CD14-positive monocyte (primary cell): ENCODE data around the gene SLC6A12. TPM values are rescaled to one million over a fixed set of nuclear protein-coding genes. Genes with fewer than 3 reads are reported as not detected.

Experiments used
- DNase-seq, 3 donors: peaks; one replicate each; pipeline ENCODE4 v3.0.0-alpha.2; 2011 to 2022
- H2AFZ ChIP-seq: 2 replicates; pipeline ENCODE4 v1.6.0; 2012; ENCODE audit warnings: mild to moderate bottlenecking, low read depth, low read length, inconsistent platforms; ENCODE audit not compliant: insufficient read depth, poor library complexity, severe bottlenecking
- H3K27ac ChIP-seq, 2 donors: 1 replicate in 1 of 2; 2 replicates in 1 of 2; pipeline ENCODE4 v1.5.1; 2012 to 2013; ENCODE audit warnings: low read length in 2 of 2, control low read depth in 1 of 2, inconsistent platforms in 1 of 2, low read depth in 1 of 2, mild to moderate bottlenecking in 1 of 2
- H3K27me3 ChIP-seq, 2 donors: one replicate each; pipeline versions ENCODE4 v1.6.0 to v1.6.1; 2011 to 2013; ENCODE audit warnings: low read length in 2 of 2; ENCODE audit not compliant: control insufficient read depth in 2 of 2, insufficient read depth in 2 of 2
- H3K36me3 ChIP-seq, 2 donors: replicated peaks in 1 of 2; 1 replicate in 1 of 2; 2 replicates in 1 of 2; pipeline versions ENCODE4 v1.5.1 to v1.6.1; 2012 to 2013; ENCODE audit warnings: low read length in 2 of 2, control low read depth in 1 of 2, inconsistent platforms in 1 of 2, mild to moderate bottlenecking in 1 of 2; ENCODE audit not compliant: insufficient read depth in 2 of 2, control insufficient read depth in 1 of 2
- H3K4me1 ChIP-seq, 2 donors: 1 replicate in 1 of 2; 2 replicates in 1 of 2; pipeline versions ENCODE4 v1.5.1 to v1.6.1; 2012 to 2013; ENCODE audit warnings: low read length in 2 of 2, control low read depth in 1 of 2, inconsistent platforms in 1 of 2, mild to moderate bottlenecking in 1 of 2, moderate library complexity in 1 of 2; ENCODE audit not compliant: insufficient read depth in 2 of 2, control insufficient read depth in 1 of 2
- H3K4me2 ChIP-seq: replicated peaks from 2 replicates; pipeline ENCODE3; 2012; ENCODE audit warnings: low read length, moderate library complexity, mild to moderate bottlenecking; ENCODE audit not compliant: poor library complexity, severe bottlenecking; ENCODE audit errors: extremely low read depth
- H3K4me3 ChIP-seq, 3 experiments: fragments of 200-600 bp in 1 of 3; sonication (generic) in 1 of 3; replicated peaks in 1 of 3; 1 replicate in 2 of 3; 2 replicates in 1 of 3; pipeline ENCODE4 v1.5.1; 2011 to 2013; ENCODE audit warnings: low read length in 3 of 3, mild to moderate bottlenecking in 3 of 3, control low read depth in 2 of 3, low read depth in 2 of 3, inconsistent platforms in 1 of 3, moderate library complexity in 1 of 3
- H3K79me2 ChIP-seq: 2 replicates; pipeline ENCODE4 v1.6.0; 2012; ENCODE audit warnings: mild to moderate bottlenecking, control low read depth, inconsistent platforms, low read length, moderate library complexity; ENCODE audit not compliant: insufficient read depth
- H3K9ac ChIP-seq: 2 replicates; pipeline ENCODE4 v1.6.0; 2017; ENCODE audit warnings: low read length, mild to moderate bottlenecking; ENCODE audit not compliant: insufficient read depth, poor library complexity, severe bottlenecking
- H3K9me3 ChIP-seq, 2 donors: replicated peaks in 1 of 2; 1 replicate in 1 of 2; 2 replicates in 1 of 2; pipeline versions ENCODE4 v1.5.1 to v1.6.1; 2012 to 2013; ENCODE audit warnings: low read length in 2 of 2, control low read depth in 1 of 2; ENCODE audit not compliant: control insufficient read depth in 1 of 2, insufficient read depth in 1 of 2
- H4K20me1 ChIP-seq: 2 replicates; pipeline ENCODE4 v1.6.0; 2012; ENCODE audit warnings: mild to moderate bottlenecking, low read length, control low read depth, moderate library complexity; ENCODE audit not compliant: insufficient read depth
- H3K27ac Mint-ChIP-seq, 7 donors: one replicate each; pipeline ENCODE4 v1.8.0; 2020; ENCODE audit warnings: mild to moderate bottlenecking in 7 of 7, mixed read lengths in 7 of 7, moderate library complexity in 6 of 7, inconsistent platforms in 2 of 7
- H3K27me3 Mint-ChIP-seq, 3 donors: one replicate each; pipeline ENCODE4 v1.8.0; 2021 to 2022; ENCODE audit warnings: low read depth in 3 of 3, mild to moderate bottlenecking in 3 of 3, mixed read lengths in 3 of 3, moderate library complexity in 3 of 3, inconsistent platforms in 1 of 3
- H3K36me3 Mint-ChIP-seq, 2 donors: one replicate each; pipeline ENCODE4 v1.8.0; 2020; ENCODE audit warnings: mixed read lengths in 2 of 2, inconsistent platforms in 1 of 2, mild to moderate bottlenecking in 1 of 2
- H3K4me1 Mint-ChIP-seq: one replicate; pipeline ENCODE4 v1.8.0; 2020; ENCODE audit warnings: mild to moderate bottlenecking, mixed read lengths
- H3K4me3 Mint-ChIP-seq, 2 donors: one replicate each; pipeline ENCODE4 v1.8.0; 2020; ENCODE audit warnings: mild to moderate bottlenecking in 2 of 2, mixed read lengths in 2 of 2, moderate library complexity in 1 of 2
- H3K9me3 Mint-ChIP-seq, 7 donors: one replicate each; pipeline ENCODE4 v1.8.0; 2020 to 2022; ENCODE audit warnings: mixed read lengths in 7 of 7, mild to moderate bottlenecking in 6 of 7, moderate library complexity in 6 of 7, inconsistent platforms in 2 of 7
- CTCF ChIP-seq: fragments of 200-600 bp; IDR thresholded peaks from one replicate; pipeline ENCODE4 v1.8.0; 2022; ENCODE audit warnings: antibody characterized with exemption, mild to moderate bottlenecking
- WGBS: methylation state at CpG from one replicate; pipeline ENCODE4 v1.1.5; 2013; ENCODE audit warnings: missing lambda C conversion rate; ENCODE audit not compliant: insufficient coverage; 5-methylcytosine and 5-hydroxymethylcytosine counted together
- intact Hi-C, 2 donors: fragments of 100-400 bp; cut with micrococcal nuclease; formaldehyde crosslinking; loops; one replicate each; pipeline versions ENCODE4 v1.15.0 to v1.15.1; 2023
- polyA plus RNA-seq, 3 donors: library from polyadenylated mRNA; depleted of rRNA in 1 of 3; unstranded in 2 of 3; stranded (reverse) in 1 of 3; fragments of 300-500 nt in 2 of 3; fragments of >200 nt in 1 of 3; fragmentation: Illumina TruSeq in 2 of 3; gene quantifications; 1 replicate in 2 of 3; 2 replicates in 1 of 3; pipeline ENCODE4 v1.2.3, GENCODE V29; 2012 to 2021

SLC6A12 gene
- polyA plus RNA-seq, 3 donors, result 5.7 to 8.3 (median 8.0) TPM

GRCh38 chr12:174596-174995, 39.4 kb downstream of the SLC6A12 start:
- no peak for TF ChIP-seq CTCF
- Mint-ChIP-seq H3K9me3 (no peaks in the 10 kb centered on the region), H3K4me3 (no peak overlapping the region), H3K27me3 (peaks cover 7 to 17% (median 10%) of the 10 kb centered on the region in 3 donors), H3K36me3 (no peaks in the 10 kb centered on the region), H3K27ac (no peak overlapping the region), H3K4me1 (peaks cover 27% of the 10 kb centered on the region)
- no peaks in the 10 kb centered on the region for H4K20me1 ChIP-seq
- no peak for DNase-seq
- no peak overlapping the region for H3K9ac ChIP-seq
- H3K27ac ChIP-seq, result no peak overlapping the region
- no peak overlapping the region for H2AFZ ChIP-seq
- no peak overlapping the region for H3K4me3 ChIP-seq
- 97% methylated on average over 15 of the region's 23 CpGs for WGBS
- no peaks in the 10 kb centered on the region for H3K36me3 ChIP-seq
- no peaks in the 10 kb centered on the region for H3K27me3 ChIP-seq
- H3K4me1 ChIP-seq, result peaks cover 23 to 32% of the 10 kb centered on the region in 2 donors
- no peaks in the 10 kb centered on the region for H3K9me3 ChIP-seq
- intact Hi-C loops, result no loop called here
- no peaks in the 10 kb centered on the region for H3K79me2 ChIP-seq
- H3K4me2 ChIP-seq, result no peak overlapping the region

- no peak overlapping the region for H3K27ac Mint-ChIP-seq
- H3K9ac ChIP-seq, result no peak overlapping the region
These were observed 39.8 kb downstream of the SLC6A12 start for GRCh38 chr12:174124-174523.

More at GRCh38 chr12:174124-174523, 39.8 kb downstream of the SLC6A12 start:
- Histone ChIP-seq H4K20me1 (no peaks in the 10 kb centered on the region), H3K4me1 (peaks cover 23 to 32% of the 10 kb centered on the region in 2 donors), H3K27ac (no peak overlapping the region), H3K4me2 (no peak overlapping the region), H3K9me3 (no peaks in the 10 kb centered on the region), H3K79me2 (no peaks in the 10 kb centered on the region), H3K4me3 (no peak overlapping the region), H3K36me3 (no peaks in the 10 kb centered on the region), H3K27me3 (no peaks in the 10 kb centered on the region), H2AFZ (no peak overlapping the region)
- Mint-ChIP-seq H3K9me3 (no peaks in the 10 kb centered on the region), H3K27me3 (peaks cover 10 to 21% (median 13%) of the 10 kb centered on the region in 3 donors), H3K4me3 (no peak overlapping the region), H3K4me1 (peaks cover 32% of the 10 kb centered on the region), H3K36me3 (no peaks in the 10 kb centered on the region)
- TF ChIP-seq CTCF, result no peak
- intact Hi-C loops, result no loop called here
- no peak for DNase-seq
- 100% methylated on average over 1 of the region's 6 CpGs for WGBS
